Measurements from ENCODE around the gene EVX2. TPM values are rescaled to one million over a fixed set of nuclear protein-coding genes. Genes with fewer than 3 reads are reported as not detected.

The EVX2 gene
- polyA plus RNA-seq, 5 donors = 0.03 TPM; not detected in 4

DNA sequence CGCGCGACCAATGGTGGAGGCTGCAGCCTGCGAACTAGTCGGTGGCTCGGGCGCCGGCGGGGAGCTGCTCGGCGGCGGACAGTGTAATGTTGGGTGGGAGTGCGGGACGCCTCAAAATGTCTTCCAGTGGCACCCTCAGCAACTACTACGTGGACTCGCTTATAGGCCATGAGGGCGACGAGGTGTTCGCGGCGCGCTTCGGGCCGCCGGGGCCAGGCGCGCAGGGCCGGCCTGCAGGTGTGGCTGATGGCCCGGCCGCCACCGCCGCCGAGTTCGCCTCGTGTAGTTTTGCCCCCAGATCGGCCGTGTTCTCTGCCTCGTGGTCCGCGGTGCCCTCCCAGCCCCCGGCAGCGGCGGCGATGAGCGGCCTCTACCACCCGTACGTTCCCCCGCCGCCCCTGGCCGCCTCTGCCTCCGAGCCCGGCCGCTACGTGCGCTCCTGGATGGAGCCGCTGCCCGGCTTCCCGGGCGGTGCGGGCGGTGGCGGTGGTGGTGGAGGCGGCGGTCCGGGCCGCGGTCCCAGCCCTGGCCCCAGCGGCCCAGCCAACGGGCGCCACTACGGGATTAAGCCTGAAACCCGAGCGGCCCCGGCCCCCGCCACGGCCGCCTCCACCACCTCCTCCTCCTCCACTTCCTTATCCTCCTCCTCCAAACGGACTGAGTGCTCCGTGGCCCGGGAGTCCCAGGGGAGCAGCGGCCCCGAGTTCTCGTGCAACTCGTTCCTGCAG is 39.1 kb upstream of the EVX2 start, which contains the start of gene HOXD9:
Gene HOXD9 (plus strand): TSS at position 37 of the 728 bp plus-strand sequence. CDS start 50 bp downstream, at position 87.
- no peak for DNase-seq

DNA sequence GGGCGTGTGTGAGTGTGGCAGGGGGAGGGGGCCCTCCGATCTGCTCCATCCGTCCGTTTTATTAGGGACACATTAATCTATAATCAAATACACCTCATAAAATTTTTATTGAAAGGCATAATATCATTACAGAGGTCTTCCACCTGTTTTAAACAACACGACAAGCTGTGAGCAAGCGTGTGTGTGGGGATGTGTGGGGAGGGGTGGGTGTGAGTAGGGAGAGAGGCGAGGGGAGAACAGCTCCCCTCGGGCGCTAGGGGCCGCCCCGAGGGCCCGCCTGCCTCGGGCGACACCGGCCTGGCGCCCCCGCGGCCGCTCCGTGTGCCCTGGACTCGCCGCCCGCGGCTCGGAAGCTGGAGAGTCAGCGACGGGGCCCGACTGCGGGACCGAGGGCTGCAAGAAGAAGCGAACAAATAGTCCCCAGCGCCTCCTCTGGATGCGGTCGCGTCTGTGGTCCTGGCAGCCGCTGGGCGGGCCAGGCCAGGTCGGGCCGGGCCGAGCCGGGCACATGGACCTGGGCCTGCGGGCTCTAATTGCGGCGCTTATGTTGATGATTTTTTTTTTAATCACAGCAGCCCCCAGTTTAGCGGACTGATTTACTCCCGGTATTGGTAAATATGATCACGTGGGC is 38.4 kb upstream of the EVX2 start:
- no peak for DNase-seq

DNA sequence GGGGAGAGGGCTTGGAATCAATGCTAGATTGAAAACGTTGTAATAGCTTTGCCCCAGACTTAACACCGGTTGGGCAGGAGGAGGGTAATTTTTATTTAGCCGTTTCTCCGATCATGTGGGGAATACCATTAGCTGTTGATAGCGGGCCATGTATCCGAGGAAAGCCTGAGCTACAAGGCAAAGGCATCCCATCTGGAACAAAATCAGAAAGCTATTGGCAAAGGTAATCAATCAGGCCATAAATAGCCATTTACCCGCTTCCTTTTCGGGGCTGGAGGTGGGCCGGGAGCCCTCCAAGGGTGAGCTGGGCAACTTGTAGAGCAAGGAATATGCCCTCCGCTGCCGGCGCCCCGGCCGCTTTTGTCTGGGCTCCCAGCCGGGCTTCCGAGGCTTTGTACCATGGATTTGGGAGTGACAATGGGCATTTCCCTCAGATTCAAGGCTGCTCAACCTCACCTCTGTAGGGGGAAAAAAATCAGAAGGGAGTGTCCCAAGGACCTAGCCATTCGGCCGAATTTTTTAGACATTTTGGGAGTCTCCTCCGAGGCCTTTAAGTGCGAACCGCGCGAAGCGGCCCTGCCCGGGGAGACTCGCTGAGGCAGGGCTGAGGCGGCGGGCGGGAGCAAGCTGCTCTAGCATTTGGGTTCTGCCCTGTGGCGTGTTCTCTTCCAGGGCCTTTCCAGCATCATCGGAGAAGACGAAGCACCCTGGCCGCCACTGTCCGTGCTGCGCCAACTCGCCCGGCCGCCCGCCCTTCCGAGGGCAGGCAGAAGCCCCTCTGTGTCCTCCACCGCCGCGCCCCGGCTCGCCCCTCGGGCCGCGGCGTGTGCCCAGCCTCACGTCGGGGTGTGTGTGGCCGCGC is 37.7 kb upstream of the EVX2 start:
- DNase-seq = no peak

GRCh38 chr2:176120364-176121189 is 36.8 kb upstream of the EVX2 start:
- DNase-seq = no peak

- no peak for DNase-seq
These were observed 35.0 kb upstream of the EVX2 start for GRCh38 chr2:176118601-176119339.

DNA sequence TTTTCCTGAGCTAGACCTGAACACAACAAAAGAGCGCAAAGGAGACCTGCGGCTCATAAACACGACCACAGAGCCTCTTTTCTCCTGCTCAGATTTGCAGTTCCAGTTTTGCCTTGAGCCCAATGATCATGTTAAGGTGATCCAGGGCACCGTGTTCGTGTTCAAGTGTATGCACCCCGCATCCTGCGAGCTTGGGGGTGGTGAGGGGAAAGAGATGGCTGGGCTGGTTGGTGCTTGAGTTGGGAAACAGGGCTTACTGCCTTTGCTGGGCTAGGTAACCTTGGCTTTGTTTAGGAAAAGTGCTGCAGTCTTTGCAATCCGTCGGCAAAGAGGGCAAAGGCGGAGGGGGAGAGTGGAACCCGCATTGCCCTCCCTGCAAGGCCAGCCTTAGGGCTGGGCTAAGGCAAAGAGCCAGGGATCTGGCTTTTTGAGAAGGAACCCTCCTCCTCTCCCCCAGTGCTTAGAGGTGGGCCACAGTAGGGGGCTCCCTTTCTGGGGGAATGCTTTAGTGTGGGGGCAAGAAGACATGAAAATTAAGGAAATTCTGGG is 34.1 kb upstream of the EVX2 start:
- no peak for DNase-seq

DNA sequence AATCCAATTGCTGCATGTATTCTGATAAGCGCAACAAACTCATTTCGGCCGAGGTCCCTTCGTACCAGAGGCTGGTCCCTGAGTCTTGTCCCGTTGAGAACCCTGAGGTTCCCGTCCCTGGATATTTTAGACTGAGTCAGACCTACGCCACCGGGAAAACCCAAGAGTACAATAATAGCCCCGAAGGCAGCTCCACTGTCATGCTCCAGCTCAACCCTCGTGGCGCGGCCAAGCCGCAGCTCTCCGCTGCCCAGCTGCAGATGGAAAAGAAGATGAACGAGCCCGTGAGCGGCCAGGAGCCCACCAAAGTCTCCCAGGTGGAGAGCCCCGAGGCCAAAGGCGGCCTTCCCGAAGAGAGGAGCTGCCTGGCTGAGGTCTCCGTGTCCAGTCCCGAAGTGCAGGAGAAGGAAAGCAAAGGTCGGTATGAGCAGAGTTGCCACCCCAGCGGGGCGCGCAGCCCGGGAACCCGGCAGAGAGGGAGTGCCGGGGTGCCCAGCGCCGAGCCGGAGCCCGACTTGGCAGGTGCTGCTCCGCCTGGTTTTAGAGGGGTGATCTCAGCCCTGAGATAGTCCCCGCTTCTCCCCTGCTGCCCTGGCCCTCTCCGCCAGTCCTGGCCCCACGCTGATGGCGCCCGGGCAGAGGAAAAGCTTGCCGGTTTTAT is 33.5 kb upstream of the EVX2 start:
- DNase-seq = no peak

- DNase-seq = no peak
These were observed 32.4 kb upstream of the EVX2 start, which contains the start of gene HOXD10 for GRCh38 chr2:176115883-176116813. Gene HOXD10, plus strand, starts transcription at chr2:176116778. Its CDS starts 56 bp downstream, at chr2:176116834.

GRCh38 chr2:176114930-176115625 is 31.3 kb upstream of the EVX2 start:
- no peak for DNase-seq

DNA sequence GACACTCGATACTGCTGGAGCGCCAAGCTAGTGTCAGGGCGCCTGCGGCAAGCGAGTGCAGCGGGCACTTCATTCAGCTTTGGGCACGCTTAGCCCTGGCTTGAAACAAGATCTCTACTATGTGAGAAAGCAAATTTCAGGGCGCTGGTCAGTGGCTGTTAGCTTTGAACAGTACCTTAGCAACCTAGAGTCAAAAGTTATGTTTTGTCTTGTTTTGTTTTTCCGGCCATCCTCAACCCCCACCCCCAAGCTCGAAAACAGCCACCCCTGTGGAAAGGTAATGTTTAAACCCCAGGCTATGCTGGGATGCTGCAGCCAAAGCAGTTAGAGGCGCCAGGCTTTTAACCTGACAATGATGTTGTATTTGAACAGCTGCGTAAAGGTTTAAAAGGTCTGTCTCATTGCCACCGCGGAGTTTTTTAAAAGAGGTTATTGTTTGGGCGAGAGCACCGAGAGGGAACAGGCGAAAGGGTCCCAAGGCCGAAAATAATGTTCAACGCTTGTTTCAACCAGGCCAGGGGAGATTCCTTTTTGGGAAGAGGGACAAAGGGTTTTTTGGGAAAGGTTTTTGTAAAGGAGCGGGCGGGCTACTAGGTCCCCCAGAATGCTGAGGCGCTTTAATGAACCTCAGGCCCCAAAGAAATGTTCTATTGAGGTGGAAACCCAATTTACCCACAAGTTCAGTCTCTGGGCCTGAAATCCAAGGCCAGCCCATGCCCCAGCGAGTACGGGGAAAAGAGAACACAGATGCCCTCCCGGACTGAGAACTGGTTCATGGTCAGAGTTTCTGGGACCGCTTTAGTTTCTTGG is 30.6 kb upstream of the EVX2 start:
- DNase-seq = no peak

GRCh38 chr2:176112375-176113302 is 28.9 kb upstream of the EVX2 start:
- DNase-seq = no peak

DNA sequence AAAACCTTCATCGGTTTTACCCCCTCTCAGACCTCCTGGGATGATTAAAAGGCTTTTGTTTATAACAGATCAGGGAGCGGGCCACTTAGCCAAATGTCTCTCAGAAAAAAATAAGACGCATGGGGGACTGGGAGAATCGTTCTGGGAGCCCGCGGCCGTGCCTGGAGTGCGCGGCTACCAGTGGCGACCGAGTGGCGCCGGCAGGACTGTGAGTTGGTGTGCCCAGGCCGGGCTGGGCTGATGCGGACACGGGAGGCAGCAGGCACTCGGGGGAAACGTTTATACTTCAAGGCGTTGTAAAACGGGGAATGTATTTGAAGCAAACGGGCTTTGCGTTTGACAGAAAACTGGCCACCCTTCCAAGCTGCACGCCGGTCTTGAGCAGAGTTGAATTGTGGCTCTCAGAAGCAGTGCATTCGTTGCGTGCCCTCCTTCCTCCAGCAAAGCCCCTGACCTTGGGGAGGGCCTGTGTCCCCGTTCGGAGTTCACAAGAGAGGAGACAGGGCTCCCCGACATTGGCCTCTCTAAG is 28.1 kb upstream of the EVX2 start:
- no peak for DNase-seq

GRCh38 chr2:176111309-176111663 is 27.5 kb upstream of the EVX2 start:
- DNase-seq = peak in 1 of 2 donors; percentile 51

GRCh38 chr2:176110415-176111308 is 26.9 kb upstream of the EVX2 start:
- DNase-seq = no peak

DNA sequence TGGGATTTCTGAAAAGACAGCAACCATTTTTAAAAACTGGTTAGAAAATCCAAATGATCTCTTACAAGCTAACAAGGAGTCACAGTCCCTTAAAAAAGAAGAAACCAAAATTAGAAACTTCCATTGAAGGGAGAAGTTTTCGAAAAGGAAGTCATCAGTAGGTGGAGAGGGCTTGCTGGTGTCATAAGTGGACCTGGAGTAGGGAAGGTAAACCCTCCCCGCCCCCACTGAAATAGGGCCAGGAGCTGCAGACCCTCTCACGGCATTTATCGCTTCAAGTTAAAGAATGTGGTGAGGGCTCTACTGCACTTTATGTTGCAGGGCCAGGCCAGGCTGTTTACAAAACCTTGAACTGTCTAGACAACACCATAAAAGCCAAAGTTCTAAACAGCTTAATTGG is 26.2 kb upstream of the EVX2 start:
- no peak for DNase-seq
